ELR (cell line): ENCODE measurements around the gene CIBAR2.
A peak's percentile ranks its signal among the peaks of the same experiment; 100 is the strongest.

Experiments used
- DNase-seq: peaks from one replicate; pipeline ENCODE4 v3.0.0-alpha.2; 2015; ENCODE audit warnings: low read depth

The CIBAR2 gene

DNA sequence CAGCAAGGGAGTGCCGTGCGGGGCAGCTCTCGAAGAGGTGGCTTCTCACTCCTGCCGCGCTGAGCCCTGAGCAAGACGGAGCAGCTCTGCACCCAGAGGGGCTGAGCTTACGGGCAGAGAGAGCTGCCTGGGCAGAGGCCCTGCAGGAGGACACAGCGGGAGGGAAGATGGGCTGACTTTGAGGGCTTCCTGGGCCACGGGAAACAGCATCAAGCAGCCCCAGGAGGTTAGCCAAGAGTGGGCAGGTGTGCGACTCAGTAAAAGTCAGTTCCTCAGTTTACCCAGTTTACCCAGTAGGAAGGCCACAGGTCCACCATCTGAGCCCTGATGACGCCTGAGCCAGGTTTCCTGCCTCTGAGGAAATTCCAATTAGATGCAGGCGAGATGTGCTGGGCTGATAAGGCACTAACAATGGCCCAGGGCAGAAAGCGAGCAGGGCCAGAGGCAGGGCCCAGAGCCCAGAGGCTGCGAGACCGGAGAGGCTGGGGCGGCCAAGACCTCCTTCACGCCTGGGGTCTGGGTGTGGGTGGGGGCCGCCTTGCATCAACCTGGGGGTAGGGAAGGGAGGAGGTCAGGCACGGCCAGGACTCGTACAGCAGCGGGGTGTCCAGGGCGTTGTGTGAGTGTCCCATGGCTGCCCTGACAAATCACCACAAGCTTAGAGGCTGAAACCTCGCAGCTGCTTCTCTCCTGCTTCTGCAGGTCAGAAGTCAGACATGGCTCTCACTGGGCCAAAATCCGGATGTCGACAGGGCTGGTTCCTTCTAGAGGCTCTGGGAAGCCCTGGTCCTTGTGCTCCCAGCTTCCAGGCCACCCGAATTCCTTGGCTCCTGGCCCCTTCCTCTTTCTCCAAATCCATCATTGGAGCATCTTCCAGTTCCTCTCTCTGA is 32.0 kb upstream of the CIBAR2 start:
- DNase-seq = peak; percentile 58

- DNase-seq = no peak
Observed at GRCh38 chr16:85142771-85143211, 30.5 kb upstream of the CIBAR2 start.

- DNase-seq = no peak
Observed at GRCh38 chr16:85142129-85142513, 29.8 kb upstream of the CIBAR2 start.

GRCh38 chr16:85141491-85142128 is 29.3 kb upstream of the CIBAR2 start:
- no peak for DNase-seq

- no peak for DNase-seq
Observed at GRCh38 chr16:85140455-85141012, 28.3 kb upstream of the CIBAR2 start.

GRCh38 chr16:85139881-85140339 is 27.6 kb upstream of the CIBAR2 start:
- no peak for DNase-seq

DNA sequence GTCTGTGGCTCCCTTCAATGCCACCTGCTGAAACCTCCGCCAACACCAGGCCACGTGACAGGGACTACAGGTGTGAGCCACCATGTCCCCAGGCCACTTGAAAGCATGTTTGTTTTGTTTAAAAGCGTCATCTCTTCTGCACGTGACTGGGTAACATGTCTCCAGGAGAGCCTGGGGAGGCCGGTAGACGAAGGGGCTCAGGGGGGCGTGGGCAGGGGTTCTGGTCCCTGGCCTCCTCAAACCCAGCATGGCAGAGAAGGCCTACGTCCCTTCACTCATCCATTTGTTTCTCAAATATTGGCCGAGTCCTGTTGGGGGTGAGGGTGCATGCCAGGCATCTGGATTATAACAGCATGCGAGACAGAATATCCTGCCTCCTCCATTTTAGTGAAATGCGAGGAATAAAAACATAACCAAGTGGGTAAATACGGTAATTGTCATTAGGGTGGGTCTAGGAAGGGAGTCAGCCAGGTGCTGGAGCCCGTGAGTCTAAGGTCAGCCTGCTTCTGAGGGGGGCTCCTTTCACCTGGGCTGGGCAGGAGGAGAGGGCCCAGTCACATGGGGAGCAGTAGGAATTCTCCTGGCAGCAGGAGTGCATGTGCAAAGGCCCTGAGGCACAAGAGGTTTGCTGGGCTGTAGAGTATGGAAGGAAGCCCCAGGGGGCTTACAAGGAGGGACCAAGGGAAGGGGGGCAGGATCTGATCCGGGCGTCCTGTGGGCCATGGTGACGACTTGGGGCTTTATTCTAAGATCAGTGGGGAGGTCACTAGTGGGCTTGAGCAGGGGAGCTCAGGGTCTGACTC is 26.8 kb upstream of the CIBAR2 start:
- DNase-seq = no peak

GRCh38 chr16:85138073-85138824 is 26.0 kb upstream of the CIBAR2 start:
- DNase-seq = no peak

- peak; percentile 78 for DNase-seq
Observed at GRCh38 chr16:85137323-85138072, 25.2 kb upstream of the CIBAR2 start.

DNA sequence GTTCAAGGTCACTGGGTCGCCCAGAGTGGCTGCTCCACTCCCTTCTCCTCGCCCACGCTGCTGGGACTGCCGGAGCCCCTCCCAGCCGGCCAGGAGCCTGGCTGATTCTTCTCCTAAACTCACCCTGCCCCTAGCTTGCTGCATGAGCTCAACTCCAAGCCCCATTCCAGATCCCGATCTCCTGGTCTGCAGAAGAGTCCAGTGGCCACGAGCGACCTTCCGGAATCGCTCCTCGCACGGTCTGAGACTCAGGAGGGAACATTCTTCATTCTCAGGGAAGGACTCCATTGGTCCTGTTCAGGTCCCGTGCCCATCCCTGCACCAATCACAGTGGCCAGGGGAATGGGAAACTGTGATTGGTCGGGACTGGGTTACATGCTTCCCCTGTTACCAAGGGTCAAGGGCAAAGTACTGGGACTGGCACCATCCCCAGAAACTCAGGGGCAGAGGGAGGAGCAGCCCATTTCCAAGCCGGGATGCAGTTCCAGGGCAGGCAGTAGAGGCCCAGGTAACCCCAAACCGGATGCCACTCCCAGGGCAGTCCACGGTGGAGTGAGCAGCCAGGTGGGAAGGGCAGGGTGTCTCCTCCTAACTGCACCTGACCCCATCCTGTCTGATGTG is 24.5 kb upstream of the CIBAR2 start:
- peak; percentile 38 for DNase-seq

- peak; percentile 36 for DNase-seq
Observed at GRCh38 chr16:85136213-85136701, 24.0 kb upstream of the CIBAR2 start.

DNA sequence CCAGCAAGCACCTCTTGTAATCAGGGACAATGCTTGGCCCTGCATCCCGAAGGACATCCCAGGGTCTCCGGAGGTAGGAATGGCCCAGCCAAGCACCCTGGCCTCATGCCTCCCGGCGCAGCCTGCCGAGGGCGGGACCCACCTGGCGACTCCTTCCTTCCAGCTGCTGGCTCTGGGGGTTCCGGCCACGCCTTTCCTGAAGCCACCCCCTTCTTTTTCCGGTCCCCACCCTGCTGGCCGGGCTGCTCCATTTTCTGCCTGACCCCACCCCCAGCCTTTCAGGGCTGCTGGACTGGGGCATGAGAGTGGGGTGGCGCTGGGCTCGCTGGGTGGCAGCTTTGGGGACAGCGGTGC is 22.5 kb upstream of the CIBAR2 start:
- DNase-seq = no peak

GRCh38 chr16:85134076-85134788 is 22.0 kb upstream of the CIBAR2 start:
- no peak for DNase-seq

DNA sequence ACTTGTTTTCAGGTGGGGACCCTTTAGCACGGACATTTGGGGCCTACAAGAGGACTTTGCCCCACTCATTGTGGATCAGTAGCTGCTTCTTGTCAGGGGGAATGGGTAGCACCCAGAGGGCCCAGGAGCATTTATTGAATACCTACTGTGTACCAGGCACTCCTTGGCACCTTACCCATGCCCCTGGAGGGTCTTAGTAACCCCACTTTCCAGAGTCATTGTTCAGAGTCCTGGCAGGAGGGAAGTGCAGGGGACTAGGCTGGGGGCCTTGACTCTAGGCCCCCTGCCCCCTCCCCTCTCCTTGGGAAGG is 21.0 kb upstream of the CIBAR2 start:
- no peak for DNase-seq

DNA sequence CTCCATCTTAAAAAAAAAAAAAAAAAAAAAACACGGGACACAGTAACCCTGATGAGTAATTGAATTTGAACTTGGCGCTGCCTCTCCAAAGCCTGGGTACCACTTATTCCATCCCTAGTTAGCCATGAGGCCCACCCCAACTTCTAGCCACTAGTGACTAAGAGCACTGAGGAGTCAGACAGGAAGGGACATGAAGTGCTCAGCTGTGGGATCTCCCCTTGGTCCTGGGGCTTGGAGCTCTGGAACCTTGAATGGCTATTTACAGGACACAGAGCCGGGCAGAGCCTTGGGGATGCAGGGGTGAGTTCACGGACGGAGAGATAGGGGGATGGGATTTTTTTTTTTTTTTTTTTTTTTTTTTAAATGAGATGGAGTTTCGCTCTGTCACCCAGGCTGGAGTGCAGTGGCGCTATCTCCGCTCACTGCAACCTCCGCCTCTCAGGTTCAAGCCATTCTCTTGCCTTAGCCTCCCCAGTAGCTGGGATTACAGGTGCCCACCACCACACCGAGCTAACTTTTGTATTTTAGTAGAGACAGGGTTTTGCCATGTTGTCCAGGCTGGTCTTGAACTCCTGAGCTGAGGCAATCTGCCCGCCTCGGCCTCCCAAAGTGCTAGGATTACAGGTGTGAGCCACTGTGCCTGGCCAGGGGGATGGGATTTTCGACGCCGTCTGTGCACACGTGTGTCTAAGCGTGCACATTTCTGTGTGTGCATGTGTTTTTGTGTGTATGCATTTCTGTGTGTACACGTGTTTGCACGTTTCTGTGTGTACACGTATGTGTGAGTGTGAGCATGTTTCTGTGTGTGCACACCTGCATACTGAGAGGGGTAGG is 20.4 kb upstream of the CIBAR2 start:
- DNase-seq = peak; percentile 45

- no peak for DNase-seq
Observed at GRCh38 chr16:85130705-85131028, 18.4 kb upstream of the CIBAR2 start.

DNA sequence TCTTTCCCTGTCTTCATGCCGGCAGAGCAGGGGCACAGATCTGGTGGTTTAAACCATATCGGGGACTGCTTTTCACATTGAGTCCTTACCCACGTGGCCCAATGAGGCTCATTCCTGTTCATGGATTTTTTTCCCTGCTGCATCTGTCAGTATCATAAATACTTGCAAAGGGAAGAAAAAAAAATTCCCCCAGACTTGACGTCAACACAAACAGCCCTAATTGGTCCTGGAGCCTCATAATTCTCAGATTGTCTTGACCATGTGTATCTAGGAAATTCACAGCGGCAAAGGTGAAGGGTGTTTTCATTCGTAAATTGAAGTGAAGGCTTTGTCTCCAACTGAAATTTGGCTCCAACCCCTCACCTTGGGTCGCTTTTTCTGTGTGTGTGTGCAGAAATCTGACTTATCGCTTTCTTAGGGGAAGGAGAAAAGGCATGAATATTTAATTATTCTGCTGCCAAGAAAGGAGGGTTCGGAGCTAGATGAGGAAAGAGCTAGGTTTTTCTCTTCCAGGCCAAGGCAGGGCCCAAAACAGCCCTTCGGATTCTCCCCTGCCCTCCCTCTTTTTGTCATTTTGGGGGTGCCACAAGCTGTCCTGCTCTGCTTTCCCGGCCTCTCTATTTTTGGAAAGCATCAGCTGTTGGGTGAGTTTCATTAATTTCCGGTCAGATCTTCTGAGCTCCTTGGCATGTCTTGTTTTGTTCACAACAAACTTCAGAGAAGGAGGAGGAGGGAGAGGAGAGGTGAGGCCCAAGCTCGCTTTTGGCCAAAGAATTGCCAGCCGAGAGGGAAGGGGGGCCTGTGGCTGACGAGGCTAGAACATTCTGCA is 17.8 kb upstream of the CIBAR2 start:
- DNase-seq = no peak
